DND-41 (cell line): Measurements from ENCODE around the gene TCF7L1.

Source experiments
- EZH2 ChIP-seq: IDR thresholded peaks from 3 replicates; pipeline ENCODE4 v1.6.1; 2012; ENCODE audit warnings: borderline replicate concordance, low read depth, mild to moderate bottlenecking, moderate library complexity, low read length, inconsistent platforms; ENCODE audit not compliant: severe bottlenecking
- TF ChIP-seq, protein P1 (sequence below): IDR thresholded peaks from 2 replicates; pipeline ENCODE4 v1.5.1; 2012; ENCODE audit warnings: borderline replicate concordance, low read length, moderate library complexity, mild to moderate bottlenecking; ENCODE audit not compliant: poor library complexity, severe bottlenecking; ENCODE audit errors: extremely low read depth

DNA sequence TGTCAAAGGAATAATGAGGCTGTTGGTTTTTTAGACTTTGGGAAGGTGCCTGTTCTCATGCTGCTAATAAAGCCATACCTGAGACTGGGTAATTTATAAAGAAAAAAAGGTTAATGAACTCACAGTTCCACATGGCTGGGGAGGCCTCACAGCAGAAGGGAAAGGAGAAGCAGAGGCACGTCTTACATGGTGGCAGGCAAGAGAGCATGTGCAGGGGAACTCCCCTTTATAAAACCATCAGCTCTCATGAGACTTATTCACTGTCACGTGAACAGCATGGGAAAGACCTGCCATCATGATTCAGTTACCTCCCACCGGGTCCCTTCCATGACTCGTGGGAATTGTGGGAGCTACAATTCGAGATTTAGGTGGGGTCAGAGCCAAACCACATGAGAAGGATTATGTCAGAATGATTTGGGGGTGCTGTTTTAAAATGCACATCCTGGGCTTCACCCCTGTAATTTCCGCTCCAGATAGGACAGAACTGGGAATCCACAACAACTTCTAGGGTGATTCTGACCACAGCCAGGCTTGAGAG lies 37.8 kb downstream of the TCF7L1 start:
- TF ChIP-seq, protein P1, sequence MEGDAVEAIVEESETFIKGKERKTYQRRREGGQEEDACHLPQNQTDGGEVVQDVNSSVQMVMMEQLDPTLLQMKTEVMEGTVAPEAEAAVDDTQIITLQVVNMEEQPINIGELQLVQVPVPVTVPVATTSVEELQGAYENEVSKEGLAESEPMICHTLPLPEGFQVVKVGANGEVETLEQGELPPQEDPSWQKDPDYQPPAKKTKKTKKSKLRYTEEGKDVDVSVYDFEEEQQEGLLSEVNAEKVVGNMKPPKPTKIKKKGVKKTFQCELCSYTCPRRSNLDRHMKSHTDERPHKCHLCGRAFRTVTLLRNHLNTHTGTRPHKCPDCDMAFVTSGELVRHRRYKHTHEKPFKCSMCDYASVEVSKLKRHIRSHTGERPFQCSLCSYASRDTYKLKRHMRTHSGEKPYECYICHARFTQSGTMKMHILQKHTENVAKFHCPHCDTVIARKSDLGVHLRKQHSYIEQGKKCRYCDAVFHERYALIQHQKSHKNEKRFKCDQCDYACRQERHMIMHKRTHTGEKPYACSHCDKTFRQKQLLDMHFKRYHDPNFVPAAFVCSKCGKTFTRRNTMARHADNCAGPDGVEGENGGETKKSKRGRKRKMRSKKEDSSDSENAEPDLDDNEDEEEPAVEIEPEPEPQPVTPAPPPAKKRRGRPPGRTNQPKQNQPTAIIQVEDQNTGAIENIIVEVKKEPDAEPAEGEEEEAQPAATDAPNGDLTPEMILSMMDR = no peak
- no peak for TF ChIP-seq EZH2
